ENCODE data around the gene FAM13B. TPM values are rescaled to one million over a fixed set of nuclear protein-coding genes. Genes with fewer than 3 reads are reported as not detected.
"Not testable (repeated sequence)": the region's sequence is repeated elsewhere in the genome, so short reads cannot be mapped to it uniquely, and the experiment has no call there.

The FAM13B gene
- total RNA-seq, 1 donor = 25.6 TPM

DNA sequence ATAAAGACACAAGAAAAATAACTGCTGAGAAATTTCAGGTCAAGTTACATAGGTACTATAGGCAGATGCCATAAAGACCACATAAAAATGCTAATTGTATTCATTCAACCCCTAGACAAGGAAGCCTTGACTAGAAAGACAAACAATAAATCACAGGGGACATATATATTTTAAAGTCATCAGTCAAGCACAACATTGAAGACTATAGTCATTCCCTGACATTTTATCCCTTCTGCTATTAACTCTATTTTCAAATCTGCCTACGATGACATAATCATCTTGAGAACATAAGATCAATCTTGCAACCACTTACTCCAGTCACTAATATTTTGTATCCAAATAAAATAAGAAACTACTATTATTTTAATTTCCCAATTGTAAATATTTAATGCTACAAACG is 38.3 kb downstream of the FAM13B start:
- DNase-seq (ENCODE audit: low read depth in 2 of 3, low spot score in 2 of 3) = no peak

DNA sequence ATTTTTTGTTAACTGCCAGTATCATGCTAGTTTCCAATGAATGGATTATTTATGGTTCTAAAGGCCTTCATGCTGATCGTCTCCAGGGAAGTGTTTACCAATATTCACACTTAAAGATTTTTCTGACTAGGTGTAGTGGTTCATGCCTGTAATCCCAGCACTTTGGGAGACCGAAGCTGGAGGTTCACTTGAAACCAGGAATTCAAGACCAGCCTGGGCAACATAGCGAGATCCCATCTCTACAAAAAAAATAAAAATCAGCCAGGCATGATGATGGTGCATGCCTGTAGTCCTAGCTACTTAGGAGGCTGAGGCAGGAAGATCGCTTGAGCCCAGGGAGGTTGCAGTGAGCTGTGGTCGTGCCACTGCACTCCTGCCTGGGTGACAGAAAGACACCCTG is 43.5 kb downstream of the FAM13B start:
- no peak for DNase-seq (ENCODE audit: low read depth in 2 of 3, low spot score in 2 of 3)

DNA sequence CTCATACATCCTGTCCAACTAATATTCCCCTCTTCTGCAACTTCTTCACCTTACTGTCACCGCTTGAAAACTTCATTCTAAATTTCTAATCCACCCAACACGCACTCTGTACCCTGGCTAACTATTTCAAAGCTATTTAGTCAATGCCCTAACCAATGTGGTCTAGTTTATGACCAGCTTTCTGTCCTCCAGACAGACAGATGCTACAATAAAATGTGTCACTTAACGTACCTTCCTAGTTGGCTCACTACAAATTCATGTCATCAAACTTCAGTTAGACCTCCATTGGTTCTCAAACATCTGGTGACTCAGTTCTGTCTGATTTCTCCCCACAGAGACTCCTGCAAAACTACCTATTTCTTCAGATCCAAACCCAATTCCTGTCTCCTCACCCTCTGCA is 57.7 kb downstream of the FAM13B start:
- DNase-seq (ENCODE audit: low read depth in 2 of 3, low spot score in 2 of 3) = no peak

DNA sequence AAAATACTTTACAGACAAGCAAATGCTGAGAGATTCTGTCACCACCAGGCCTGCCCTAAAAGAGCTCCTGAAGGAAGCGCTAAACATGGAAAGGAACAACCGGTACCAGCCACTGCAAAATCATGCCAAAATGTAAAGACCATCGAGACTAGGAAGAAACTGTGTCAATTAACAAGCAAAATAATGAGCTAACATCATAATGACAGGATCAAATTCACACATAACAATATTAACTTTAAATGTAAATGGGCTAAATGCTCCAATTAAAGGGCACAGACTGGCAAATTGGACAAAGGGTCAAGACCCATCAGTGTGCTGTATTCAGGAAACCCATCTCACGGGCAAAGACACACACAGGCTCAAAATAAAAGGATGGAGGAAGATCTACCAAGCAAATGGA is 62.5 kb downstream of the FAM13B start:
- DNase-seq (ENCODE audit: low read depth in 2 of 3, low spot score in 2 of 3) = not testable (repeated sequence)

DNA sequence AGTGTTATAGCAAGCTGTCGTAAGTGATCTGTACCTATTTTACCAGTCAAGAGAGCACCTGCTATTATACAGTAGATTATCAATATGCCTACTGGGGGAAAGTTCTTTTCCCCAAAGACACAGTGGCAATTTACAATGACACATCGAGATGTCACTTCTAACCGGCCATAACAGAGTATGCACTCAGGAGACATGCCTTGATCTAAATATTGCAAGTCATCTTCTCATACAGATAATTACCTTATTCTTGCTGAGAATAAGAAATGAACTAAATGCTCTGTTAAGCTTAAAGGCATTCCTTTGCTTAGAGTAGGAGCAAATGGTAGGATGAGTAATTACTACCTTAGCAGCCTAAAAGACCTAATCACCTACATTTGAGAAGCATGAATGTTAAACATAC is 72.1 kb downstream of the FAM13B start:
- no peak for DNase-seq (ENCODE audit: low read depth in 2 of 3, low spot score in 2 of 3)

DNA sequence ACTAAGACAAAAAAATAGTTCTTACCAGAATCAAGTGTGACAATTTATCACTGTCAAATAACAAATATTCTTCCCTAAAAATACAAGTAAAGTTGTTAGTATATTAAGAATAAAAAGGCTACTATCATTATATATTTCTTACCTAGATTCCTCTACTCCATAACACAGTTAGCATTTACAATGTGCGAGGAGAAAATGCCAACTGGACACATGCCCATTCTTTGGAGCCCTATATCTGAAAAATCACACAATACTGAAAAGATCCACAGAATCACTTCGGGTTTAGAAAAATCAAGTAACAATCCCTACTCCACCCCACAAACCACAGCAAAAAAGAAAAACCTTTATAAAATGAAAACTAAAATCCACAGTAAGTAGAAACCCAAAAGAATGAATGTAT is 72.7 kb downstream of the FAM13B start:
- DNase-seq (ENCODE audit: low read depth in 2 of 3, low spot score in 2 of 3) = no peak

DNA sequence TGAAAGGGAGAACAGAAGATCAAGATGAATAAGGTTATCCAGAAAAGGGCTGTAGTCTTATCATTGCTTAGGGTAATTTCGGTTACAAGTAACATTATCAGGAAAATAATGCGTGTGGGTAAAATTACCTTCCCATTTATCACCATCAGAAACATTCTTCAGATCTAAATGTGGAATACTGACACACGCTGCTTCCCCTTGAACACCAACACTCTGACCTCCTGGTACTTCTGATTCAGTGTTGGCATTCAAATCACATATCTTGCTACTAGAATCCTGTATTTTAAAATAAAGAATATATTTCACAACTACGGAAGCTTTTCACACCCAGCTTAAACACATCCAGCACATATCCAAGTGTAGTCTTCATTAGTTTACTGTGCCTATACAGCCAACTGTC is 73.4 kb downstream of the FAM13B start:
- DNase-seq (ENCODE audit: low read depth in 2 of 3, low spot score in 2 of 3) = no peak

DNA sequence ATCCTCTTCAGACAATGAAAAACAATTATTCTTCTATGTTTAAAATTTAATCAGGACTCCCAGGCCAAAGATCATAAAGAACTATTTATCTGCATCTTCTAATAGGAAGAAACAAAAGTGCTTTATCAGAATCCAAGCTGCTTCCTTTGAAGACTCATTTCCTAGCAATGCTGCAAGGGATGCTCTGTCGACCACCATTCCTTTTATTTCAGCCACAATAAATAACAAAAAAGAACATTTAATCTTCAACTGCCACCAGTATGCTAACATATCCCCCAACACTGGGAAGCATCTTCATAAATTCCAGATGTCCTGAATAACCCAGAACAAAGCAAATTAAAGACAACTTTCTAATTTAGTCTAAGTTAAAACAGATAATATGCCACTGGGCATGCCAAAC is 74.9 kb downstream of the FAM13B start:
- DNase-seq (ENCODE audit: low read depth in 2 of 3, low spot score in 2 of 3) = no peak

DNA sequence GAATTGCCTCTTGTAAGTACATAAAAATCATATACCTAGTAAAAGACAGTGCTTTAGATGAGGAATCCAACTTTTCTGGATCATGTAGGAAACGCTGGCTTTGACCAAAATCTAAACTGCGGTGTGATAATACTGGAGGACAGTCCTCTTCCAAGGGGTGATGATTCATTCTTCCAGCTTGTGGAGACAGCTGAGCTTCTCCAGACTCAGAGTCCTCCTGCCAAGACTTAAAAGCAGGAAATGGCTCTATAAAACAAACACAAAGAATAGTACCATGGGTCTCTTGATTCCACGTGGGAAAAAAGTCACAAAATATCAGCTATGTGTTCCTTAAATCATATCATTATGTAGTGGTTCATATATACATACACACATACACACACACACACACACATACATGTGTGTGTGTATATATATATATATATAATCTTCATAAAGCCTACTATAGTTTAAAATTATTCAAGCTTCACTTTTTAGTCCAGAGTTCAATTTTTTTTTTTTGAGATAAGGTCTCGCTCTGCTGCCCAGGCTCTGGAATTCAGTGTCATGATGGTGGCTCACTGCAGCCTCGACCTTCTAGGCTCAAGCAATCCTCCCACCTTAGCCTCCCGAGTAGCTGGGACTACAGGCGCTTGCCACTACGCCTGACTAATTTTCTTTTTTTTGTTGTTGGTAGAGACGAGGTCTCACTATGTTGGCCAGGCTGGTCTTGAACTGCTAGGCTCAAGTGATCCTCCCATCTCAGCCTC is 78.6 kb downstream of the FAM13B start:
- DNase-seq (ENCODE audit: low read depth in 2 of 3, low spot score in 2 of 3) = no peak

DNA sequence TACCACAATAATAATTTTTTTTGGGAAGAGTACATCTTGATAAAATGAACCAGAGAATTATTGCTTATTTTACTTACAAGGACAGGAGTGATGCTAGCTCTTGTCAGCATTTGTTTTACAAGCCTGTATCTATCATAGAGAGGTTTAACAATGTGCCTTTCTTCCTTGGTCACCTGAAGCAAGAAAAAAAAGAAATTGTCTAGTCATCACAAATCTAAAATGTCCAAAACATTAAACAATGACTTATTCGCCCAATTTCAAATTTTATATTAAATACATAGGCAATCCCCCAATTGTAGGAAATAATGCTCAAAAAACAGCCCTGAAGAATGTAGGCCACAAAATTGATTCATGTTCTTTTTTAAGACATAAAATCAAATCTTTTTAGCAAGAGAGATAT is 87.1 kb downstream of the FAM13B start:
- DNase-seq (ENCODE audit: low read depth in 2 of 3, low spot score in 2 of 3) = no peak

DNA sequence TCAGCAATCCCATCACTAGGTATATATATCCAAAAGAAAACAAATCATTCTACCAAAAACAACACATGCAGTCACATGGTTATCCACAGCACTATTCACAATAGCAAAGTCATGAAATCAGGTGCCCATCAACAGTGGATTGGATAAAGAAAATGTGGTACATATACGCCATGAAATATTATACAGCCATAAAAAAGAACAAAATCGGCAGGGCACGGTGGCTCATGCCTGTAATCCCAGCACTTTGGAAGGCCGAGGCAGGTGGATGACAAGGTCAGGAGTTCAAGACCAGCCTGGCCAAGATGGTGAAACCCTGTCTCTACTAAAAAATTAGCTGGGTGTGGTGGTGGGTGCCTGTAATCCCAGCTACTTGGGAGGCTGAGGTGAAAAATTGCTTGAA is 88.6 kb downstream of the FAM13B start:
- DNase-seq (ENCODE audit: low read depth in 2 of 3, low spot score in 2 of 3) = not testable (repeated sequence)

DNA sequence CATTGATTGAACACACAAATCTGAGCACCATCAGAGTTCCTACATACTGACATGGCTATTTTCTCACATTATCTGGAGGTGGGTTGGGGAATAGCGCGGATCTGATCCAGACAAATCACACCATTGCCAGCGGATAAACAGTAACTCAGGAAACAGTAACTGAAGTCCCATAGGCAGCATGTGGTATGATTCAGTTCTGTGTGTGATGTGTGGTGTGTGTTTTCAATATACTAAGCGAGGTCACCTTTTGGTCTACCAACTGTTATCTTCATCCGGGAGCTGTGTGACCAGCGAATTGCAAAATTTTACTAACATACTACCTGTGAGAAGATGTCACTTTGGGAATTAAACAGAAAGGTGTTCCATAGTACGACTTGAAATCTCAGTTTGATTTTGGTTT is 93.5 kb downstream of the FAM13B start:
- no peak for DNase-seq (ENCODE audit: low read depth in 2 of 3, low spot score in 2 of 3)

DNA sequence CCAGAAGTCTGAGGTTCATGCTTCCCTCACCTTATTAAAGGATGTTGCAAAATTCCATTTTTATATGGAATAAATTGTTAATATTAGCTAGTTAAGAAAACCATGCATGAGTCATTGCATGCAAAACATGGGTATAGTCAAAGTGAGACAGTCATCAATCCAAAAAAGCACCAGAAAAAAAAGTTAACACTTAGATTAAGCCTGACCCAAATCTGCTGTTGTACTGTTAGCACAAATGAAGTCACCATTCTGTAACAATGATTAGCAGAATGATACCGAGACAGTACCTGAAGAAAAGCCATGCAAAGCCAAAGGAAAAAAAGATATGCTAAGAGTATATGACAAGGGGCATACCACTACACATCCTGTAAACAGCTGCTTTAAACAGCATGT is 94.1 kb downstream of the FAM13B start:
- DNase-seq (ENCODE audit: low read depth in 2 of 3, low spot score in 2 of 3) = no peak

DNA sequence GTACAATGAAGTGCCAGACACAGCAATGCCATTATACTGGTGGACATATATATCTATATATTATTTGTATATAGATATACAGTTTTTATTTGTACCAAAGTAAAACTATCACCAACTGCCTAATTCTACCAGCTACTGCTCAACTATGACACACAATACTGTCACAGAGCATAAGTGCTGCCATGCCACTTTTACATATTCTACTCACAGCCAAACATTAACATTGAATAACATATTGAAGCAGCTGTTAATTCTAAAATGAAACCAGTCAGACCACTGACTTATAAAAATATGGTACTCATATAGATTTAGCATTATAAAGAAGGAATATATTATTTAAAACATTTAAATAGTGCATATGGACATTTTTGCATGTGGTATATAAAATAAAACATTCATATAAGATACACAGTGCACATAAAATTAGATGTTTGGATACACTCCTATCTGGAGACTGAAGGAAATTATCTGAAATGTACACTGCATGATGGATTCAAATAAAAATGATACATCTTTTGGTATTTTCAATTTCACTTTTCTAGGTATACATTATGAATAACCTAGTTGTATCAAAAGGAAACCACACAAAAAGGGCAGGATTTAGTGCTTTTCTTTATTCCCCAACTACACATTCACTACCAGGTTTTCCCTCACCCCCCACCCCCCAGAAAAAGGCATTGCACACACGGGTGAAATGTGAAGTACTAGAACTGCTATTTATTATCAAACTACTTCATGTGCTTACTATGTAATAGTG is 94.7 kb downstream of the FAM13B start:
- DNase-seq (ENCODE audit: low read depth in 2 of 3, low spot score in 2 of 3) = no peak

DNA sequence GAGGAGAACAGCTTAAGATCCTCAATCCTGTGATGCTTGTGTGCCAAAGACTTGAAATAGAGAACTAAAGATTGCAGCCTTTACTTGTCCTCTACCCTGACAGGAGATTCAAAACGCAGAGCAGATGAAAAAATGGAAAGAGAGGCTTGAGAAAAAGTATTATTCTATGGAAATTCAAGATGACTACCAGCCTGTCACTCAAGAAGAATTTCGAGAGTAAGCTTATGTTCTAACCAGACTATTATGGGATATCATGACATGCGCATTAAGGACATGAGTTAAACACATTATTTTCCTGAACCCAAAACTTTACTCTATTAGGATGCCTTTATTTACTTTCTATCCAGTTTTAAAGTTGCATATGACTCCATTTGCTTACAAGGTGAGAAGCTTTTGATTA is 97.2 kb downstream of the FAM13B start:
- DNase-seq (ENCODE audit: low read depth in 2 of 3, low spot score in 2 of 3) = no peak

DNA sequence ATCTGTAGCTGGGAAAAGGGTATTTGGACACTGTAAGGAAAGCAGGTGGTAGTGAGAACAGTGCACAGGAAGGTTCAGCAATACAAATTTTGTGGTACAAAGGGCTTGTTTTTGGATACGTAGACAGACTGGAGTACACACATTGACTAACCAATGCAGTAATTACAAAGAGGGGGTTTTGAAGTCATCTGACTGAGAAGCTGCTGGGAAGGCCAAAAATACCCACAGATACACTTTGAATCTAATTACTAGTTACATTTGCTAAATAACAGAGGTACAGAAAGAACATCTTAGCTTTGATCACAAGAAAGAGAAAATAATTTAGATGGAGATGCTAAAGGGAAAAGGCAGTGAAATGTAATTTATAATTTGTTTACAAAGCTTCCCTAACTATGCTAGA is 97.7 kb downstream of the FAM13B start:
- no peak for DNase-seq (ENCODE audit: low read depth in 2 of 3, low spot score in 2 of 3)

DNA sequence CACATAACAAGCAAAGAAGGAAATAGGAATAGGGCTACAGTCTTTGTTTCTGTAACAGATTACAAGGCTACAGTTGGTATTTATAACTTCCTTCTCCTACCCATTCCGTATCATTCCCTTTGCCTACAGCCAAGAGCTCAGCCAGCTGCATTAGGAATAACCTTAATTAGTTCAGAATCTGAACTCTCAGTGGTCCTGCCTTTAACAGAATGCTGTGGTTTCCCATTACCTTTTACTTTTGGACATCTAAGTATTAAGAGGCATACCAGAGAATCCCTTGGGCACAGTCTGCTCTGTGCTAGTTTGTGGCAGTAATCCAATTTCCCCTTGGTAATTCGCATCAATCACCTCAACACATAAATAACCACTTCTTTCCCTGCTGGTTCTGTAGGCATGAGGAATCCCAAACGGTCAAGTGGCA is 99.4 kb downstream of the FAM13B start:
- no peak for DNase-seq (ENCODE audit: low read depth in 2 of 3, low spot score in 2 of 3)

DNA sequence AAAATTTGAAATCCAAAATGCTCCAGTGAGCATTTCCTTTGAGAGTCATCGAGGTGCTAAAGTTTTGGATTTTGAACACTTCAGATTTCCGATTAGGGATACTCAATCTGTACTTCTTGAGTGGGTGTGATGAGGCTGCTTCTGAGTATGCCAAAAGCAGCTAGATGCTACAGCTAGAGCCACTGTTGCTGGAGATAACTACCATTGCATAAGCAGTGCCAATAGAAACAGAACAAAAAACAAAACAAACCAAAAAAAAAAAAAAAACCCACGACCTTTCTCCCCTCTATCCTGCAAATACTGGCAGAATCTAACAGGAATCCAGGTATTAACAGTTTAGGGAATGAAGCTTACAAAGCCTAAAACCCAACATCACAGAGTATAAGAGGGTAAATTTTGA is 100.1 kb downstream of the FAM13B start:
- DNase-seq (ENCODE audit: low read depth in 2 of 3, low spot score in 2 of 3) = no peak

DNA sequence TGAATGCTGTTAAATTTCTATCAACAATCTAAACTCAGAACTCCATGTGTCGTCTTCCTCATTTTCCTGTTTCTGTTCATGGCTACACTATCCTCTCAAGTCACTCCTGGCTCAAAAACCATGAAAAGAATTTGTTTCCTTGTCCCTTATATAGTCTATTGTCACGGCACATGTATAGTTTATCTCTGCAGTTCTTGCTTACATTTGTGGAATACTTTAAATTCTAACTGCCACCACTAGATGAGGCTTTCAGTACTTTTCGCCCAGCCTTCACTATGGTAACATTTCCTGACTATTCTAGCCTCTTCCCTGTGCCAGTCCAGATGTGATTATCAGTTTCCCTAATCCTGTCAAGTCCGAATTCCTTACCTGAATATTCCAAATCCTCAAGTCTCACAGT is 109.0 kb downstream of the FAM13B start:
- no peak for DNase-seq (ENCODE audit: low read depth in 2 of 3, low spot score in 2 of 3)

DNA sequence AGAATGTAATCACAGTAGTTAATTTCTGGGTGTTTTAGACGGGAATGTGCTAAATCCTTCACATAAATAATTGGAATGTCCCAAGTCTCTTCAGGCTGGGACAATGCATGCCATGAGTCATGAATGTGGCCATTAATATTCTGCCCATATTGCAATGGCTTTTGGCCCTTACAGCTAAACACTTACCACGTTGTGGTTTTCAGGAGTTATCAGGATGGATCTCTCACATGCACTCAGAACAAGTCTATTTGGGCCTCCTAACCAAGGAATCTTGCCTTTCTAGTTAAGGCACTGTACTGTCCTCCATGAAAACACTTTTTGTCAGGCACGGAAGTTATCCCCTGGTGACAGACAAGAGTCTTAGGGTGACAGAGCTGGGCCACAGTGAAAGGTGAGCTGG is 110.9 kb downstream of the FAM13B start:
- no peak for DNase-seq (ENCODE audit: low read depth in 2 of 3, low spot score in 2 of 3)

DNA sequence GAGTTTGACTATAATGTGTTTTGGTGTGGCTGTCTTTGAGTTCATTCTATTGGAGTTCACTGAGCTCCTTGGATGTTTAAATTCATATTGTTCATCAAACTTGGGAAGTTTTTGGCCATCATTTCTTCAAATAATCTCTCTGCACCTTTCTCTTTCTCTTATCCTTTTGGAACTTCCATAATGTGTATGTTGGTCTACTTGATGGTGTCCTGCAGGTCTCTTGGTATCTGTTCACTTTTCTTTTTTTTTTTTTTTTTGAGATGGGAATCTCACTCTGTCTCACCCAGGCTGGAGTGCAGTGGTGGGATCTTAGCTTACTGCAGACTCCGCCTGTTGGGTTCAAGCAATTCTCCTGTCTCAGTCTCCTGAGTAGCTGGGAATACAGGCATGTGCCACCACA is 116.0 kb downstream of the FAM13B start:
- DNase-seq (ENCODE audit: low read depth in 2 of 3, low spot score in 2 of 3) = no peak

DNA sequence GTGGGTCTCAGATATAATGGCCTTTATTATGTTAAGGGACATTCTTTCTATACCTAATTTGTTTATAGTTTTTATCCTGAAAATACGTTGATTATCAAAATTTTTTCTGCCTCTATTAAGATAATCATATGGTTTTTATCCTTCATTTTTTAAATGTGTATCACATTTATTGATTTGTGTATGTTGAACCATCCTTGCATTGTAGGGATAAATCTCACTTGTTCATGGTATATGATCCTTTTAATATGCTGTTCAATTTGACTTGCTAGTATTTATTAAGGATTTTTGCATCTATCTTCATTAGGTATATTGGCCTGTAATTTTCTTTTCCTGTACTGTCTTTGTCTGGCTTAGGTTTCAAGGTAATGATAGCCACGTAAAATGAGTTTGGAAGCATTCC is 118.1 kb downstream of the FAM13B start:
- DNase-seq (ENCODE audit: low read depth in 2 of 3, low spot score in 2 of 3) = no peak

Data from hematopoietic multipotent progenitor cell (in vitro differentiated cells).